Activated CD4-positive, alpha-beta T cell treated with anti-CD3 and anti-CD28 coated beads, Interleukin-2, amount 10 ng/mL, durations not matched to agents 24 days and 14 days (primary cell): ENCODE measurements around the gene TXLNB. TPM values are rescaled to one million over a fixed set of nuclear protein-coding genes. Genes with fewer than 3 reads are reported as not detected.

Source experiments
- DNase-seq: peaks from one replicate; pipeline ENCODE4 v3.0.0; 2022
- H3K27ac Mint-ChIP-seq: one replicate; pipeline ENCODE4 v1.8.0; 2022; ENCODE audit warnings: mild to moderate bottlenecking, mixed read lengths
- H3K27me3 Mint-ChIP-seq: one replicate; pipeline ENCODE4 v1.8.0; 2022; ENCODE audit warnings: mixed read lengths
- H3K36me3 Mint-ChIP-seq: one replicate; pipeline ENCODE4 v1.8.0; 2022; ENCODE audit warnings: low read depth, mild to moderate bottlenecking, mixed read lengths
- H3K4me1 Mint-ChIP-seq: one replicate; pipeline ENCODE4 v1.8.0; 2021; ENCODE audit warnings: mixed read lengths
- H3K4me3 Mint-ChIP-seq: one replicate; pipeline ENCODE4 v1.8.0; 2022; ENCODE audit warnings: mild to moderate bottlenecking, moderate library complexity, mixed read lengths
- H3K9me3 Mint-ChIP-seq: one replicate; pipeline ENCODE4 v1.8.0; 2021; ENCODE audit warnings: mixed read lengths
- intact Hi-C: fragments of 100-400 bp; cut with micrococcal nuclease; formaldehyde crosslinking; loops from one replicate; pipeline ENCODE4 v1.15.1; 2023
- total RNA-seq: library from RNA; stranded (reverse); gene quantifications from 2 replicates; pipeline ENCODE4 v1.2.3, GENCODE V29; 2022

TXLNB gene
- 0.09 TPM in 1 of 2 replicates, not detected in the other for total RNA-seq

DNA sequence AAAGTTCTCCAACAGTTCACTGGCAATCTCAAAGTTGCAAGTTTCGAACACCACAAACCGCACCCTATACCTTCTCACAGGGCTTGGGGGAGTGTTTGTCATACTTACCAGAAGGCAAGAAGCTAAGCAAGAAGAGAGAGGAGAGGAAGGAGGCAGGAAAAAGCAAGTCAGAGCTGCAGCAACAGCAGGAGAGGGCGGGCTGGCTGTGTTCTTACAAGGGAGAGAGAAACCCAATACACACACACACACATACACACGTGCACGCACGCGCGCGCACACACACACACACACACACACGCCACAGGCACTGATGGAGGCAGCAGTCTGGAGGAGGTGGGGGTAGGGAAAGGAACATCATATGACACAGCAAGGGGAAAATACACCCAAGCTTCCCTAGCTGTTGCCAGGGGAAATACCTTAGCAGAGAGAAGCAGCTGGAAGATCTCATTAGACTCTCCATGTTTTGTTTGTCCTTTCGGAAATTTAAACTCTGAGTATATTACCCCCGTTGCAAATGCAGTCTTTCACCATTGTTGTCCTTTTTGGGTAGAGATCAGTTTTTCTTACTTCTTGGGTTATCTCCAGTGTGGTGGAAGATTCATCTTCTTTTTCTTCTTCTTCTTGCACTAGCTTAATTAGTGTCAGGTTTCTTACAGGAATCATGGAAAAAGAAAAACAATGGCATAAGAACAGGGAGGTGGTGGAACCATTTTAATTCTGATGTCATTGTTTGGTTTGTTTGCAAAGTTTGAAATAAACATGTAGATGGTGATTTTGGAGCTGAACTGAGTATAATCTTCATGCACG, at the start of gene TXLNB:
TSS of gene TXLNB (minus strand) at position 186 of the 807 bp plus-strand sequence. CDS start 3,099 bp downstream, outside the sequence.
- peak; percentile 95 for DNase-seq
- peaks cover 13% of the 10 kb centered on the region for H3K9me3 Mint-ChIP-seq
- H3K27me3 Mint-ChIP-seq: no peaks in the 10 kb centered on the region
- peak within 1 kb of the TSS; percentile 84 for H3K4me3 Mint-ChIP-seq
- intact Hi-C loops: loop anchor here (1.0 to 5.0 kb wide), 13 partner anchors 16 to 473 kb away; partner anchors contain the start of genes CITED2 and REPS1
- peak within 1 kb of the TSS; percentile 99 for H3K27ac Mint-ChIP-seq
- H3K4me1 Mint-ChIP-seq: peaks cover 47% of the 10 kb centered on the region
- H3K36me3 Mint-ChIP-seq: peaks cover 8% of the 10 kb centered on the region

DNA sequence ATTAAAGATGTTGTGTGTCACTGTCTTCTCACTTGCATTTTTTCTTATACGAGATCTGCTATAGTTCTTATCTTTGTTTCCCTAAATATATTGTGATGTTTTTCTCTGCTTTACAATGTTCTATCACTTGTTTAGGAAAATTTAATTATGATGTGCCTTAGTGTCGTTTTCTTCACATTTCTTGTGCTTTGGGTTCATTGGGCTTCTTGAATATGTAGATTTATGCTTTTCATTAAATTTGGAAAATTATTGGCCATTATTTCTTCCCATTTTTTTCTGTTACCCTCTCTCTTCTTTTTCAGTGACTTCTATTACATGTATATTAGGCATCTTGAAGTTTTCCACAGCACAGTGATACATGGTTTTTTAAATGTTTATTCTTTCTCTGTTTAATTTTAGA, 49.3 kb upstream of the TXLNB start:
- peaks cover 2% of the 10 kb centered on the region for H3K36me3 Mint-ChIP-seq
- intact Hi-C loops: no loop called here
- H3K4me3 Mint-ChIP-seq: no peak overlapping the region

DNA sequence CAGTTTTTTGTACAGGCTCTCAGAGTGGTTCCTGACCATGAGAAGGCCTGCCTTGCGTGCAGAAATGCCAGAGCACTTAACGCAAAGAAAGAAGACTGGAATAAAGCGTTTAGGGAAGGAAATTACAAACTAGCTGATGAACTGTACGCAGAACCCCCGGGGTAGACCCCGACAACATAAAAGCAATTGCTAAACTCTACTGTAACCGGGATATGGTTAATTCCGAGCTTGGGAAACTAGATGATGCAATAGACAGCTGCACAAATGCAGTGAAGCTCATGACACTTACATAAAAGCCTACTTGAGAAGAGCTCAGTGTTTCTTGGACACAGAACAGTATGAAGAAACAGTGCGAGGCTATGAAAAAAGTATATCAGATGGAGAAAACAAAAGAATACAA, 47.0 kb upstream of the TXLNB start:
- peaks cover 3% of the 10 kb centered on the region for H3K9me3 Mint-ChIP-seq
- H3K27ac Mint-ChIP-seq: no peak overlapping the region
- H3K4me3 Mint-ChIP-seq: no peak overlapping the region
- H3K4me1 Mint-ChIP-seq: peaks cover 10% of the 10 kb centered on the region
- no peaks in the 10 kb centered on the region for H3K27me3 Mint-ChIP-seq
- peaks cover 2% of the 10 kb centered on the region for H3K36me3 Mint-ChIP-seq
- intact Hi-C loops: no loop called here
- no peak for DNase-seq

More for the DNA sequence above, 49.3 kb upstream of the TXLNB start:
- no peak for DNase-seq
- Mint-ChIP-seq H3K9me3 (peaks cover 3% of the 10 kb centered on the region), H3K27me3 (no peaks in the 10 kb centered on the region), H3K4me1 (peaks cover 15% of the 10 kb centered on the region), H3K27ac (no peak overlapping the region)

DNA sequence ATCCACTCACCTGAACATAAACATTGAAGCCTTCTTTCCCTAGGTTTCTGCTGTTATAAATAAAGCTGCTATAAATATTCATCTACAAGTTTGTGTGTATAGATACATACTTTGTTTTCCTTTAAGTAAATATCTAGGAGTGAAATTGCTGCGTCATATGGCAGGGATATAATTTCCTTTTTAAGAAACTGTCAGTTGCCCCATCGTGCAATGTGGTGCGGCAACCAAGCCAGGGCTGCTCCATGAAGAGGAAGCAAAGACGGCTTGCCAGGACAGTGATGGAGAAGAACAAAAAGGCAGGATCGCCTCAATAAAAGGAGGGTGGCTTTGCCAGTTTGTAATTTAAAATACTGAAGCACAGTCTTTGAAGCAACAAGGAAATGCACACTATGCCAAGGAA, 46.0 kb upstream of the TXLNB start:
- H3K27me3 Mint-ChIP-seq: no peaks in the 10 kb centered on the region
- H3K4me3 Mint-ChIP-seq: no peak overlapping the region
- H3K27ac Mint-ChIP-seq: no peak overlapping the region
- DNase-seq: no peak
- H3K36me3 Mint-ChIP-seq: peaks cover 2% of the 10 kb centered on the region
- H3K4me1 Mint-ChIP-seq: peaks cover 4% of the 10 kb centered on the region
- peaks cover 3% of the 10 kb centered on the region for H3K9me3 Mint-ChIP-seq
- intact Hi-C loops: no loop called here

DNA sequence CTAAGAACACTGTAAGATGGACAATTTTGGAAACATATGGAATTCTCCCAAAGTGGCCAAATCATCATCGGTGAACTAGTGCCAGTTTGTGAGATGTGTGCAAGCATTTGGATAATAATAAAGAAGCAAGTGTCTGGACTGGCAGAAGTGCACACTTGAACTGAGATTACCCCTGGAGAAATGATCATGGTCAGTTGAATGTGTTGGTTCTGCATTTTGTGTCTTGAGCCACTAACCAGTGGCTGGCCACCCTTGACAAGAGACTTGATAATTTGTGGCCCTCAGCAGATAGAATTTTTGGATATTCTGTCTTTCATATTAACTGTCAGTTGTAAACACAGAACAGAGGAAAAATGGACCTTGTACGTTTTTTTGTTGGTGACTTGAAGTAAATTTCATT, 45.2 kb upstream of the TXLNB start:
- no peak overlapping the region for H3K27ac Mint-ChIP-seq
- intact Hi-C loops: no loop called here
- H3K36me3 Mint-ChIP-seq: no peaks in the 10 kb centered on the region
- no peaks in the 10 kb centered on the region for H3K27me3 Mint-ChIP-seq
- no peaks in the 10 kb centered on the region for H3K4me1 Mint-ChIP-seq
- no peak for DNase-seq
- H3K4me3 Mint-ChIP-seq: no peak overlapping the region
- H3K9me3 Mint-ChIP-seq: no peaks in the 10 kb centered on the region

DNA sequence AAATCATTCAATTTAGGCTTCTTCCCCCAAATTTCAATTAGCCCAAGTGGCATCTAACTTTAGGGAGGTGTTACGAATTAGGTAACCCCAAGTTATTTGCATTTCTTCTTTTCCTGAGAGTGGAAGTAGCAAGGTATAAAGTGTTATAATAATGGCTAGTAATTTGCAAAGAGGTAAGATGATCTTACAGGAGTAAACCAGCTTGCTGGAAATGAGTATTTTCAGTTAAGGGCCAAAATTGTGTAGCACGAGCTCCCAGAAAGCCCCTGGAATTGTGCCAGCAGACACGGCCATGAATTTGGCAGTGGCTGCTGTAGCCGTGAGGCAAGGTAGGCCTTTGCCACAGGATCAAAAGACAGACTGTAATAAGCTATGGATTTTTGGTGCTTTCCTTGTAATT, 44.7 kb upstream of the TXLNB start:
- H3K27me3 Mint-ChIP-seq: no peaks in the 10 kb centered on the region
- H3K36me3 Mint-ChIP-seq: no peaks in the 10 kb centered on the region
- no peaks in the 10 kb centered on the region for H3K9me3 Mint-ChIP-seq
- no peaks in the 10 kb centered on the region for H3K4me1 Mint-ChIP-seq
- intact Hi-C loops: no loop called here
- H3K4me3 Mint-ChIP-seq: no peak overlapping the region
- no peak for DNase-seq
- H3K27ac Mint-ChIP-seq: no peak overlapping the region

DNA sequence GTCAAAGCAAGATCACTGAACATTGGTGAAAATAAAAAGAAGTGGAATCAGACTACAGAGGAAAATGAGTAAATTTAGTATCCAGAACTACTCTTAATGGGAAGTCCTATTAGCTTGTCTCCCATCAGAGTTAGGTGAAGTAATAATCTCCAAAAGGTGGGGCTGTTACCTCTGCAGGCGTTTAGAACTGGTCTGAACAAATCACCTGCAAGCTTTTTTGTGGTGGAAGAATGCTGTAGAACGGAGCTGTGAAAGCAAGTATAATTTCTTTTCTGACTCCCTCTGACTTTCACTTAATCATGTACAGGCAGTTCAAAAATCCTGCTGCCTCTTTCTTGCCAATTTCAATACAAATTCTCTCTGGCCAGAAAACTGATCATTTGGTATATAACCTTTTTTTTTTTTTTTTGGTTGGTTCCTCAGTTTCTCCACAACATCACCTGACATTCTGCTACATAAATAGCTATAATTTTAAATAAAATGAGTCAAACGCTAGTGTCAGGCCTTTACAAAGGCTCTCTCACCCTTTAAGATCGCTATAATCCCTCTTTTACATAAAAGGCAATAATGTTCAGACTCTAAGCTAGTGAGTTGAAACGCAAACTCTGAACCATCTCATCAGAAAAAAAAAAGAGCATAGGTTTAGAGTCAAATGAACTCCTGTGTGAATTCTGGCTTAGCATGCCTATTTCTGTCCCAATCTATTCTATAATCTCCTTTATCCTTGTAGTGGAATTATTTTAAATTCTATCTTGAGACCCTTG, 43.8 kb upstream of the TXLNB start:
- Mint-ChIP-seq H3K9me3 (no peaks in the 10 kb centered on the region), H3K27ac (no peak overlapping the region), H3K27me3 (no peaks in the 10 kb centered on the region), H3K36me3 (no peaks in the 10 kb centered on the region), H3K4me3 (no peak overlapping the region), H3K4me1 (no peaks in the 10 kb centered on the region)
- no peak for DNase-seq
- intact Hi-C loops: no loop called here

DNA sequence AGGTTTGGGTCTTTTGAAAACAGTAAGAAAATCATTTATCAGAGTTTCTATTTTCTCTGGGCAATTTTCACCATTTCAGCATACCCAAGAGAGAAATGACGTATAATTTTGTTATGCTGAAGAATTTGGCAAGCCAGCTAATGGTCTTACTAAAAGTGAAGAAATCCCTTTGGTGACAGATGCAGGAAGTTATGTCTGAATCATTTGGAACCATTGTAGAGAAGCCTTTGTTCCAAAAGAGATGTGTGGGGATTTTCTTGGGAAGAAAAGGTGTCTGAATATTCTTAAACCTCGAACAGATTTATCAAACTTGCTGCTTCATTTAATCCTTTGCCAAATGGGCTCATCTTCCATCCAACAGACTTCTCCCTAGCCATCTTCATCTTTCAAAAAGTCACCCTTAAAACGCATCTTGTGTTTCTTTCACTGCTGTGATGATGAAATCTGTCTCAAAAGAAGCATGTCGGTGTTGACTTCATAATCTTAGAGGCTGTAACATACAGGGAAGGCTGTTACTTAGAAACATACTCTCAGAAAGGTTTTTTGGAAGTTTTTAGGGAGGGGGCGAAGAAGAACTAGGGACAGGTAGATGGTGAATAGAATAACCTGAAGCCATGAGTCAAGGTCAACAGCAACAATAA, 43.1 kb upstream of the TXLNB start:
- H3K36me3 Mint-ChIP-seq: no peaks in the 10 kb centered on the region
- H3K4me1 Mint-ChIP-seq: no peaks in the 10 kb centered on the region
- no peaks in the 10 kb centered on the region for H3K27me3 Mint-ChIP-seq
- no peak overlapping the region for H3K4me3 Mint-ChIP-seq
- H3K27ac Mint-ChIP-seq: no peak overlapping the region
- DNase-seq: no peak
- intact Hi-C loops: no loop called here
- H3K9me3 Mint-ChIP-seq: no peaks in the 10 kb centered on the region

DNA sequence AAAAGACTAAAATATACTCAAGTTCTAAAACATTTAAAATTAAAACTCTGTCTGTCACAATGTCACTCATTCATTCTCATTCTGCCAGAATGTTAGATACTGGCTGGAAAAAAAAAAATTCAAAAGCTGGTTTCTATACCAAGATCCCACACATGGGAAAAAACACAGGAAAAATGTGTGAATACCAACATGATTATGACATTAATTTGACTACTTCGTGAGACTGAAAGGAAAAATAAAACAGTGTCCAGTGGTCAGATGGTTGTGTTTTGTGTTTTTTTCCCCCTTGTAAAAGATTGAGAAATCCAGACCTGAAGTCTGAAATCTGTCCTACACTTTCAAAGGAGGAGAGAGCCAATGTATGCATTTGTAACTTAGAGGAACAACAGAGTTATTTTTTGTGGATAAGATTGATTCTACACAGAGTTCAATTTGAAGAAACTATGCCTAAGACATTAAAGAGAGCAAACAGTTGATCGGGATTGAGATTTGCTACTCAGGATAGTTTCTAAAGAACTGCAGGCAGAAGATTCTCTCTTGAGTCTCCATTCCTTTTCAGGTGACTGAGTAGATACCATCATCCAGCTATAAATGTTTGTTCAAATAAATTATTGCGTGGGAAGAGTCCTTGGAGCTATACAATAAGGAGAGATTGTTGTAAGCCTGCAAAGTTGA, 39.2 kb upstream of the TXLNB start:
- Mint-ChIP-seq H3K4me3 (no peak overlapping the region), H3K27me3 (no peaks in the 10 kb centered on the region), H3K27ac (no peak overlapping the region), H3K4me1 (peaks cover 2% of the 10 kb centered on the region), H3K36me3 (no peaks in the 10 kb centered on the region), H3K9me3 (peaks cover 7% of the 10 kb centered on the region)
- DNase-seq: no peak
- intact Hi-C loops: no loop called here

DNA sequence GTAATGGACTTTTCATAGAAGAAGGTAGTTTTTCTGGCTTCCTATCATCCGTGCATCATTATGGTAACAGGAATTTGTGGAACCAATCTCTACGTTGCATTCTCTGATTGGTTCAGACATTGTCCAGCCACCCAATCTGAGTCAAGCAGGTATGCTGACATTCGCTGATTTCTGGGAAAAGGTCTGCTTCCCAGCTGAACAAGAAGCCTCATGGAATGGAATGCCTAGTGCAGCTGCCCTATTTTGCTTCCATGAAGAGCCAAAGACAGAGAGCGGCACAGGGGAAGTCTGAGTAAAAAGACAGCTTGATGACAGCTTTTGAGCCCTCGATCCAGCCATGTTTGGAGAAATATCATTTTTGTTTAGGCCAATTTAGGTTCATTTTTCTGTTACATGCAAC, 38.5 kb upstream of the TXLNB start:
- H3K4me3 Mint-ChIP-seq: no peak overlapping the region
- peaks cover 5% of the 10 kb centered on the region for H3K4me1 Mint-ChIP-seq
- no peak for DNase-seq
- no peaks in the 10 kb centered on the region for H3K27me3 Mint-ChIP-seq
- H3K9me3 Mint-ChIP-seq: peaks cover 7% of the 10 kb centered on the region
- H3K27ac Mint-ChIP-seq: no peak overlapping the region
- H3K36me3 Mint-ChIP-seq: no peaks in the 10 kb centered on the region
- intact Hi-C loops: no loop called here

DNA sequence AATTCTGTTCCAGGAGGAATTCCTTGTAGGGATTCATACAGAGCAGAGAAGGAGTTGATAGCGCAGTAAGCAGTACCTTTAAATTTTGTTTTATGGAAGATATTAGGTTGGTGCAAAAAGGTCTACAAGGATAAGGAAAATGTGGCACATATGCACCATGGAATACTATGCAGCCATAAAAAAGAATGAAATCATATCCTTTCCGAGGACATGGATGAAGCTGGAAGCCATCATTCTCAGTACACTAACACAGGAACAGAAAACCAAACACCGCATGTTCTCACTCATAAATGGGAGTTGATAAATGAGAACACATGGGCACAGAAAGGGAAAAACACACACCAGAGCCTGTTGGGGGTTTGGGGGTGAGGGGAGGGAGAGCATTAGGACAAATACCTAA, 37.4 kb upstream of the TXLNB start:
- H3K4me1 Mint-ChIP-seq: peaks cover 7% of the 10 kb centered on the region
- H3K9me3 Mint-ChIP-seq: peaks cover 7% of the 10 kb centered on the region
- no peaks in the 10 kb centered on the region for H3K27me3 Mint-ChIP-seq
- H3K27ac Mint-ChIP-seq: peak overlapping the region; percentile 51
- intact Hi-C loops: no loop called here
- H3K36me3 Mint-ChIP-seq: no peaks in the 10 kb centered on the region
- no peak overlapping the region for H3K4me3 Mint-ChIP-seq
- DNase-seq: no peak

DNA sequence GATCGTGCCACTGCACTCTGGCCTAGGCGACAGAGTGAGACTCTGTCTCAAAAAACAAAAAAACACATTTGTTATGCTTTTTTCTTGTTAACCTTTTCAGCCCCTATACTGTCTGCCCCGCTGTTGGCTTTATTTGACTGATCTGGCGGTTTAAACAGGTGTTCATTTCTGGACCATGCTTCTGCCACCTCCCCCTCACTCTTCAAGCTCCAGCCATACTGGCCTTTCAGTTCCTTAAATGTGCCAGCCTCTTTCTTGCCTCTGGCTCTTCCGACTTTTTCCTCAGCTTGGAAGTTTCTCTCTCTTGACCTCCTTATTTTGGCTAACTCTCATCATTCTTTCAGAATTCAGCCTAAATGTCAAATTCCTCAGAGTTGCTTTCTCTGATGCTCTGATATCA, 35.2 kb upstream of the TXLNB start:
- H3K27me3 Mint-ChIP-seq: no peaks in the 10 kb centered on the region
- intact Hi-C loops: no loop called here
- peaks cover 10% of the 10 kb centered on the region for H3K36me3 Mint-ChIP-seq
- no peak overlapping the region for H3K4me3 Mint-ChIP-seq
- no peak for DNase-seq
- peaks cover 19% of the 10 kb centered on the region for H3K9me3 Mint-ChIP-seq
- peaks cover 20% of the 10 kb centered on the region for H3K4me1 Mint-ChIP-seq
- H3K27ac Mint-ChIP-seq: no peak overlapping the region

DNA sequence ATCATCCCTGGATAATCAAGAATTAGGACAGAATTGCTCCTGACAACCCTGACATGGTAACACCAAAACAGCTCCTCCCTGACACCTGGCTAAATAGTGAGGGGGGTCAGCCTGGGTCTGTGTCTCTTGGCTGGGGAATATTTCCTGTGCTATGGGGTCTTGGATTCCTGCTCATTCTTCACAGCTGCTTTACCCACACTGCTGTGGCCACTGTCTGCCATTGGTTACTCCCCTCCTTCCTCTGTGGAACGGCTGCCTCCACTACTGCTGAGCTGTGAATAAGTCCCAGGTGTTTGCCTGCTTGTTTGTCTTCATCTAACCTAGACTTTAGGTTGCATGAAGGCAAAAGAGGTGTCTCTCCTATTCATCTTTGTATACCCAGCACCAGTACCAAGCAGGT, 33.9 kb upstream of the TXLNB start:
- DNase-seq: no peak
- Mint-ChIP-seq H3K27me3 (no peaks in the 10 kb centered on the region), H3K36me3 (peaks cover 10% of the 10 kb centered on the region), H3K9me3 (peaks cover 19% of the 10 kb centered on the region), H3K4me3 (no peak overlapping the region), H3K4me1 (peaks cover 20% of the 10 kb centered on the region), H3K27ac (peak overlapping the region; percentile 74)
- intact Hi-C loops: no loop called here
